CD14-positive monocyte (primary cell): Measurements from ENCODE around the gene AQP12A. TPM values are rescaled to one million over a fixed set of nuclear protein-coding genes. Genes with fewer than 3 reads are reported as not detected.
"Not testable (repeated sequence)": the region's sequence is repeated elsewhere in the genome, so short reads cannot be mapped to it uniquely, and the experiment has no call there.

Experiments
- DNase-seq, 3 donors: peaks; one replicate each; pipeline ENCODE4 v3.0.0-alpha.2; 2011 to 2022
- H2AFZ ChIP-seq: 2 replicates; pipeline ENCODE4 v1.6.0; 2012; ENCODE audit warnings: mild to moderate bottlenecking, low read depth, low read length, inconsistent platforms; ENCODE audit not compliant: insufficient read depth, poor library complexity, severe bottlenecking
- H3K27ac ChIP-seq, 2 donors: 1 replicate in 1 of 2; 2 replicates in 1 of 2; pipeline ENCODE4 v1.5.1; 2012 to 2013; ENCODE audit warnings: low read length in 2 of 2, control low read depth in 1 of 2, inconsistent platforms in 1 of 2, low read depth in 1 of 2, mild to moderate bottlenecking in 1 of 2
- H3K27me3 ChIP-seq, 2 donors: one replicate each; pipeline versions ENCODE4 v1.6.0 to v1.6.1; 2011 to 2013; ENCODE audit warnings: low read length in 2 of 2; ENCODE audit not compliant: control insufficient read depth in 2 of 2, insufficient read depth in 2 of 2
- H3K36me3 ChIP-seq, 2 donors: replicated peaks in 1 of 2; 1 replicate in 1 of 2; 2 replicates in 1 of 2; pipeline versions ENCODE4 v1.5.1 to v1.6.1; 2012 to 2013; ENCODE audit warnings: low read length in 2 of 2, control low read depth in 1 of 2, inconsistent platforms in 1 of 2, mild to moderate bottlenecking in 1 of 2; ENCODE audit not compliant: insufficient read depth in 2 of 2, control insufficient read depth in 1 of 2
- H3K4me1 ChIP-seq, 2 donors: 1 replicate in 1 of 2; 2 replicates in 1 of 2; pipeline versions ENCODE4 v1.5.1 to v1.6.1; 2012 to 2013; ENCODE audit warnings: low read length in 2 of 2, control low read depth in 1 of 2, inconsistent platforms in 1 of 2, mild to moderate bottlenecking in 1 of 2, moderate library complexity in 1 of 2; ENCODE audit not compliant: insufficient read depth in 2 of 2, control insufficient read depth in 1 of 2
- H3K4me2 ChIP-seq: replicated peaks from 2 replicates; pipeline ENCODE3; 2012; ENCODE audit warnings: low read length, moderate library complexity, mild to moderate bottlenecking; ENCODE audit not compliant: poor library complexity, severe bottlenecking; ENCODE audit errors: extremely low read depth
- H3K4me3 ChIP-seq, 3 experiments: fragments of 200-600 bp in 1 of 3; sonication (generic) in 1 of 3; replicated peaks in 1 of 3; 1 replicate in 2 of 3; 2 replicates in 1 of 3; pipeline ENCODE4 v1.5.1; 2011 to 2013; ENCODE audit warnings: low read length in 3 of 3, mild to moderate bottlenecking in 3 of 3, control low read depth in 2 of 3, low read depth in 2 of 3, inconsistent platforms in 1 of 3, moderate library complexity in 1 of 3
- H3K79me2 ChIP-seq: 2 replicates; pipeline ENCODE4 v1.6.0; 2012; ENCODE audit warnings: mild to moderate bottlenecking, control low read depth, inconsistent platforms, low read length, moderate library complexity; ENCODE audit not compliant: insufficient read depth
- H3K9ac ChIP-seq: 2 replicates; pipeline ENCODE4 v1.6.0; 2017; ENCODE audit warnings: low read length, mild to moderate bottlenecking; ENCODE audit not compliant: insufficient read depth, poor library complexity, severe bottlenecking
- H3K9me3 ChIP-seq, 2 donors: replicated peaks in 1 of 2; 1 replicate in 1 of 2; 2 replicates in 1 of 2; pipeline versions ENCODE4 v1.5.1 to v1.6.1; 2012 to 2013; ENCODE audit warnings: low read length in 2 of 2, control low read depth in 1 of 2; ENCODE audit not compliant: control insufficient read depth in 1 of 2, insufficient read depth in 1 of 2
- H4K20me1 ChIP-seq: 2 replicates; pipeline ENCODE4 v1.6.0; 2012; ENCODE audit warnings: mild to moderate bottlenecking, low read length, control low read depth, moderate library complexity; ENCODE audit not compliant: insufficient read depth
- H3K27ac Mint-ChIP-seq, 7 donors: one replicate each; pipeline ENCODE4 v1.8.0; 2020; ENCODE audit warnings: mild to moderate bottlenecking in 7 of 7, mixed read lengths in 7 of 7, moderate library complexity in 6 of 7, inconsistent platforms in 2 of 7
- H3K27me3 Mint-ChIP-seq, 3 donors: one replicate each; pipeline ENCODE4 v1.8.0; 2021 to 2022; ENCODE audit warnings: low read depth in 3 of 3, mild to moderate bottlenecking in 3 of 3, mixed read lengths in 3 of 3, moderate library complexity in 3 of 3, inconsistent platforms in 1 of 3
- H3K36me3 Mint-ChIP-seq, 2 donors: one replicate each; pipeline ENCODE4 v1.8.0; 2020; ENCODE audit warnings: mixed read lengths in 2 of 2, inconsistent platforms in 1 of 2, mild to moderate bottlenecking in 1 of 2
- H3K4me1 Mint-ChIP-seq: one replicate; pipeline ENCODE4 v1.8.0; 2020; ENCODE audit warnings: mild to moderate bottlenecking, mixed read lengths
- H3K4me3 Mint-ChIP-seq, 2 donors: one replicate each; pipeline ENCODE4 v1.8.0; 2020; ENCODE audit warnings: mild to moderate bottlenecking in 2 of 2, mixed read lengths in 2 of 2, moderate library complexity in 1 of 2
- H3K9me3 Mint-ChIP-seq, 7 donors: one replicate each; pipeline ENCODE4 v1.8.0; 2020 to 2022; ENCODE audit warnings: mixed read lengths in 7 of 7, mild to moderate bottlenecking in 6 of 7, moderate library complexity in 6 of 7, inconsistent platforms in 2 of 7
- WGBS: methylation state at CpG from one replicate; pipeline ENCODE4 v1.1.5; 2013; ENCODE audit warnings: missing lambda C conversion rate; ENCODE audit not compliant: insufficient coverage; 5-methylcytosine and 5-hydroxymethylcytosine counted together
- intact Hi-C, 2 donors: fragments of 100-400 bp; cut with micrococcal nuclease; formaldehyde crosslinking; loops; one replicate each; pipeline versions ENCODE4 v1.15.0 to v1.15.1; 2023
- polyA plus RNA-seq, 3 donors: library from polyadenylated mRNA; depleted of rRNA in 1 of 3; unstranded in 2 of 3; stranded (reverse) in 1 of 3; fragments of 300-500 nt in 2 of 3; fragments of >200 nt in 1 of 3; fragmentation: Illumina TruSeq in 2 of 3; gene quantifications; 1 replicate in 2 of 3; 2 replicates in 1 of 3; pipeline ENCODE4 v1.2.3, GENCODE V29; 2012 to 2021

AQP12A gene
- polyA plus RNA-seq, 3 donors, result not detected

DNA sequence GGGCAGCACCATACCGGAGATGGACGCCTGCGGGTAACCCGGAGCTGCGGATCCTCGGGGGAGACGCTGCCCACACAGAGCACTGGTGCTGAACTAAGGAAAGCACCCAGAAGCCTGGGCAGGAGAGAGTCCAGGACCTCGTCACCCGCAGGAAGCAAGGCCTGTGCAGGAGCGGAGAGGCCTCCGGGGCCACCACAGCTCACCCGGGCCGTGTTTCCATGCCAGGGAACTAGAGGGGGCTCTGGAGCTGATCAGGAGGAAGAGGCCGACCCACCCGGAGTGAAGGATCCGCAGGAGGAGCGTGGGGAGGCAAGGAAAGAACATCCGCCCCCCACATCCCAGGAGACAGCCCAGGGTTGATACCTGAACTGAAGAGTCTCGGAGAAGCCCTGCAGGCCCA lies 12.8 kb upstream of the AQP12A start:
- H3K4me2 ChIP-seq, H3K4me3 Mint-ChIP-seq, H3K4me1 ChIP-seq, H3K9me3 ChIP-seq, H3K4me1 Mint-ChIP-seq, DNase-seq, H3K4me3 ChIP-seq, H3K9ac ChIP-seq, H3K27me3 ChIP-seq, H3K79me2 ChIP-seq, H2AFZ ChIP-seq, H4K20me1 ChIP-seq, H3K27ac ChIP-seq, H3K27ac Mint-ChIP-seq, intact Hi-C loops, H3K36me3 Mint-ChIP-seq, H3K9me3 Mint-ChIP-seq, H3K36me3 ChIP-seq, H3K27me3 Mint-ChIP-seq: not testable (repeated sequence)
- no CpG with 5 or more reads among the region's 19 CpGs for WGBS

DNA sequence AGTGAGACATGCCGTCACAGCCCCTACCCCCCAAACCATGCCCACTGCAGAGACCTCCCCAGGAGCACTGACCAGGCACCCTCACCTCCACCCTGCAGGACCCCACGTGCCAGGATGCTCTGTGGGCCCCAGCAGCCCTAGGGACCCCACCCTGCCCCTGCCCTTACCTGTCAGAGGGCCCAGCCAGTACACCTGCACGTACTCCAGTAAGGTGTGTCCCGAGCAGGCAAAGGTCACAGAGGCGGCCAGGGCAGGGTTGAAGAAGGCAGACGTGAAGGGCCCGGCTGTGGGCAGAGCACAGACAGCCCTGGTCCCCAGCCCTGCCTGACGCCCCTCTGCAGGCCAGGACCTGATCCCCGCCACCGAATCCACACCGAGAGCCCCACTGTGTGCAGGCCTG lies 11.5 kb upstream of the AQP12A start:
- H3K36me3 ChIP-seq, H3K4me3 ChIP-seq, H3K4me2 ChIP-seq, H3K4me3 Mint-ChIP-seq, H3K27ac ChIP-seq, H2AFZ ChIP-seq, H3K27me3 ChIP-seq, DNase-seq, H3K79me2 ChIP-seq, H3K36me3 Mint-ChIP-seq, intact Hi-C loops, H3K9me3 ChIP-seq, H3K27me3 Mint-ChIP-seq, H3K9ac ChIP-seq, H3K4me1 ChIP-seq, H3K9me3 Mint-ChIP-seq, H3K27ac Mint-ChIP-seq, H4K20me1 ChIP-seq, H3K4me1 Mint-ChIP-seq: not testable (repeated sequence)
- no CpG with 5 or more reads among the region's 11 CpGs for WGBS

DNA sequence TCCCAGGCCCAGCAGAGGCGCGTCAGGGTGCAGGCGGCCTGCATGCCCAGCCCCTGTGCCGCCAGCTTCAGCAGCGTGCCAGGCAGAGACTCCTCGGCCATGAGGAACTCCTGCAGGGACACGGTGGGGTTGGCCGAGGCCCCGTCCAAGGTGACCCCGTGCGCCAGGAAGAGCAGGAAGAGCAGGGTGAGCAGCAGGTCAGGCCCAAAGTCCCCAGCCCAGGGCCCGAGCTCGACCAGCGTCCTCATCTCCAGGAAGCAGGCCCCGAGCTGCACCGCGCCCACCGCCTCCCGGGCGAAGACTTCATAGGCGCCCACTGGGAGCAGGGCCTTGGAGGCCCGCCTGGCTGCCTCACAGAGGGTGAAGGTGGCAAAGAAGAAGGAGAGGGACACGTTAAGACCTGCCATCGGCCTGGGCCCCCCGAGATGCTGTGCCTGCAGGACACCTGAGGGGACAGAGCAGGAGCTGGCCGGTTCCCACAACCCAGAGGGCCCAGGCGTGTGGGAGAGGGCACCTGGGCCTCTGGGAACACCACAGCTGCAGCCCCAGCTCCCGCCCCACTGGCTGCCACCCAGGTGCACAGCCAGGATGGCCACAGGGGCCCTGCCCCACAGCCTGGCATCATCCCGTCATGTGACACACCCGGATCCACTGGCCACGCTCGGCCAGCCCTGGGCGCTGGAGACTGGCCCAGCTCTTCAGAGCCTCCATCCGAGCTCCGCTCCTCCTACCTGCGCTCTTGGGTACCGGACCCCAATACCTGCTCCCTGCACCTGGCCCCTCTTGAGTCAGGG lies 9.0 kb upstream of the AQP12A start, which contains the start of gene AQP12B:
Gene AQP12B (minus strand): TSS at position 455 of the 794 bp plus-strand sequence. CDS start 48 bp downstream, at position 407.
- H3K36me3 ChIP-seq, H3K36me3 Mint-ChIP-seq, DNase-seq, H3K27me3 ChIP-seq, H3K4me1 ChIP-seq, H3K9me3 Mint-ChIP-seq, intact Hi-C loops, H3K9ac ChIP-seq, H3K79me2 ChIP-seq, H3K27ac Mint-ChIP-seq, H3K27ac ChIP-seq, H3K9me3 ChIP-seq, H2AFZ ChIP-seq, H3K4me2 ChIP-seq, H4K20me1 ChIP-seq: not testable (repeated sequence)
- peak within 1 kb of the TSS in 1 of 2 donors; percentile 53 for H3K4me3 Mint-ChIP-seq
- H3K4me3 ChIP-seq, result peak within 1 kb of the TSS in 2 of 3 experiments; percentile 23 to 32
- peaks cover 17% of the 10 kb centered on the region for H3K4me1 Mint-ChIP-seq
- WGBS, result 89% methylated on average over 13 of the region's 37 CpGs
- peaks cover 0 to 11% (median 2%) of the 10 kb centered on the region in 3 donors for H3K27me3 Mint-ChIP-seq

DNA sequence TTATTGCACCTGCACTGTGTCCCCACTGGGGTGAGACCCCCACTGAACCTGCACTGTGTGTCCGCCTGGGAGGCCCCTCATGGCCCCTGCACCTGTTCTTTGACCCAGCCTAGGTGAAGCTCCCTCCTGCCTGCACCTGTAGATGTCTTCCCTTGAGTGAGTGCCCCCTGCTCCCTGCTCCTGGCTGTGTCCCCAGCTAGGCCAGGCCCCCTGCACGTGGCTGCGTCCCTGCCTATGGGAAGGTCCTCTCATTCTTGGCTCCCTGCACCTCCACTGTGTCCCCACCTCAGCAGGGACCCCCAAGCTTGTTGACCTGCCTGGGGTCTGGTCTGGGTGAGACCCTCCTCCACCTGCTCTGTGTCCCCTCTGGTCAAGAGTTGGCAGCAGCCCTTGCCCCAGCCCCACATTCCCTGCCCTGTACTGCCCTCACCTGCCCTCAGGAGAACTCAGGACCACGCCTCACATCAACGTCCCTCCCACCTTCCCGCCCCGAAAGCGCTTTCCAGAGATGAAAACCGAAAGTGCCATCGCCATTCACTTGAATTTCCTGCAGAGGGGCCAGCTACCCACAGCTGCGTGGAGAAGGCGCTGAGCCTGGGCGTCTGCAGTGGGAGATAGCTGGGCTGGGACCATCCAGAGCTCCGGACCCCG lies 8.2 kb upstream of the AQP12A start:
- H3K79me2 ChIP-seq, H3K27ac Mint-ChIP-seq, intact Hi-C loops, H3K27me3 ChIP-seq, H3K36me3 ChIP-seq, H4K20me1 ChIP-seq, H3K36me3 Mint-ChIP-seq, DNase-seq, H3K4me2 ChIP-seq, H3K9me3 Mint-ChIP-seq, H3K4me1 ChIP-seq, H2AFZ ChIP-seq, H3K9me3 ChIP-seq, H3K9ac ChIP-seq, H3K27ac ChIP-seq: not testable (repeated sequence)
- WGBS, result no CpG with 5 or more reads among the region's 15 CpGs
- Mint-ChIP-seq H3K4me3 (peak overlapping the region; percentile 53 to 73), H3K27me3 (peaks cover 0 to 11% (median 4%) of the 10 kb centered on the region in 3 donors), H3K4me1 (peaks cover 17% of the 10 kb centered on the region)
- peak overlapping the region; percentile 17 to 32 (median 23) for H3K4me3 ChIP-seq
